ENCODE measurements around the gene TMEM50B. TPM values are rescaled to one million over a fixed set of nuclear protein-coding genes. Genes with fewer than 3 reads are reported as not detected.

The TMEM50B gene
- total RNA-seq (2022; extraction: Qiagen RNA extraction) = 9.1 to 13.2 TPM (median 11.0 TPM) in 5 replicates

GRCh38 chr21:33479679-33480480, at the start of gene TMEM50B:
Gene TMEM50B (minus strand): TSS chr21:33479974. CDS start chr21:33468885, 11,089 bp downstream.

DNA sequence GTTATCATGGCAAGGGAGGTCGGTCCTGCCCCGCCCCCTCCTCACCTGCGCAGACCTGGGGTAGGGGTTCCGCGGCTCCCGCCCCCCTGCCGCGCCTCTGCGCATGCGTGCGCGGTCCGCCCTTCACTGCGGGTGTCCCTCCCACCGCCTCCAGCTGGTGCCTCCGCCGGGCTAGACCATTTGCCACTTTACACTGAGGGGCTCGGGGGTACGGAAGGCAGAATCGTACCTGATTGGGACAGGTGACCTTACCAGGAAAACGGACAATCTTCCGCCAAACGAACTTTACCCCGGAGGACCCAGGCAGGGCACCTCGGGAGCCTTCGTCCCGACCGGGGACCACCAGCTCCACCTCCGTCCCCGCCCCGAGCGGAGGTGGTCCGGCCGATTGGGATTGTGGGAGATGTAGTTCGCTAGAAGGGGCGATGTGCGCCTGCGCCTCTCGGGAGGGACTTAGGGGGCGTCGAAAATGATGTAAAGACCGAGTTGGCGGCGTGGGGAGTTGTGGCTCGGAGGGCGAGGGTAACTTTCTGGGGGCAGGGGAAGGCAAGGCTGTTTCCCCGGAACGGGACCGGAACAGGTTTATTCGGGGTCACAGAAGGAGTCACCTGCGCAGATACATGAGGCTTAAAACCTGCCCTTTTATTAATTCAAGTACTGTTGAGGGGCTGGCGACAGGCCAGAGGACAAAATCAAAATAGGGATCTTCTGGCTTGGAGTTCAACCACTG, 11.8 kb upstream of the TMEM50B start, which contains the start of gene DNAJC28:
DNAJC28 (minus strand) TSS at position 344 of the 730 bp plus-strand sequence. CDS start 2,323 bp downstream, outside the sequence.

DNA sequence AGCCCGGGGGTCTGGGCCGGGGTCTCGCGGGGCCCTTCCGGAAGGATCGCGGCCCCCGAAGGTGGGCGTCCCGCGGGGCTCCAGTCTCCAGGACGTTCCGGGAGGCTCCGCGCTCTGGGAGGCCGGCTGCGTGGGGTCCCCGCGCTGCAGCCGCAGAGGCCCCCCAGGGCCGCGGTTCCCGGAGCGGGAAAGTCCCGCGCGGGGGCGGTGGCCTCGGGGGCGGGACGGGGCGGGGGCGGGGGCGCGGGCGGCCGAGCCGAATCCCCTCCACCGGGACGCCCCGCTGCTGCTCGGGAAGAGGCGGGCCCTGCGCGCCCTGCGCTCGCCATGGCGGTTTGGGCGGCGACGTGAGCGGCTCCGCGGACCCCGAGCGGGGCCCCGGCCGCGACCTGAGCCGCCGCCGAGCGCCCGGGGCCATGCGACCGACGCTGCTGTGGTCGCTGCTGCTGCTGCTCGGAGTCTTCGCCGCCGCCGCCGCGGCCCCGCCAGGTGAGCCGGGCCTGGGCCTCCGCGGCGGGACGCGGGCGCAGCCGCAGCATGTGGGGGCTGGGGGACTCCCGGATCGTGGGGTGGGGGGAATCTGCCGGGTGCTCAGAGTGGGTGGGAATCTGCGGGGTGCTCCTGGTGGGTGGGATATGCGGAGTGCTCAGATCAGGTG, 76.5 kb downstream of the TMEM50B start, which contains the start of gene IFNGR2:
IFNGR2 (plus strand) TSS at position 286 of the 658 bp plus-strand sequence; CDS start at position 417, 131 bp downstream.

Other genes with a start within 250 kb of the TMEM50B start
- 17.4 to 18.9 TPM (median 18.4 TPM) in 5 replicates for gene IL10RB, start 213.6 kb downstream of the TMEM50B start, total RNA-seq (2022; extraction: Qiagen RNA extraction)
- gene IFNAR1, start 155.0 kb downstream of the TMEM50B start, total RNA-seq (2022; extraction: Qiagen RNA extraction) = 13.5 to 27.4 TPM (median 15.3 TPM) in 5 replicates
- 50.2 to 58.9 TPM (median 55.1 TPM) in 5 replicates for gene IFNGR2, start 76.6 kb downstream of the TMEM50B start, total RNA-seq (2022; extraction: Qiagen RNA extraction)
- 0.16 to 0.48 TPM (median 0.38 TPM) in 5 replicates for gene DNAJC28, start 11.7 kb upstream of the TMEM50B start, total RNA-seq (2022; extraction: Qiagen RNA extraction)
- gene GART, start 62.1 kb upstream of the TMEM50B start, total RNA-seq (2022; extraction: Qiagen RNA extraction) = 54.8 to 76.6 TPM (median 60.9 TPM) in 5 replicates
- gene SON, start 63.1 kb upstream of the TMEM50B start, total RNA-seq (2022; extraction: Qiagen RNA extraction) = 70.3 to 126 TPM (median 82.2 TPM) in 5 replicates
- gene DONSON, start 108.7 kb upstream of the TMEM50B start, total RNA-seq (2022; extraction: Qiagen RNA extraction) = 14.5 to 18.7 TPM (median 15.7 TPM) in 5 replicates
- 12.2 to 16.9 TPM (median 13.4 TPM) in 5 replicates for gene CRYZL1, start 161.8 kb upstream of the TMEM50B start, total RNA-seq (2022; extraction: Qiagen RNA extraction)
- gene ITSN1, start 162.5 kb upstream of the TMEM50B start, total RNA-seq (2022; extraction: Qiagen RNA extraction) = 17.3 to 26.9 TPM (median 18.2 TPM) in 5 replicates

All from A549 treated with Hydrocortisone at 1 μM for 4 hours (cell line).